DMS114 treated with DMSO at 0.1 percent for 48 hours (cell line): ENCODE measurements around the gene CHDH.

Experiments used
- DNase-seq: peaks from one replicate; lab custom pipeline; 2025; ENCODE audit not compliant: unreplicated experiment; lab: John Stamatoyannopoulos, UW

CHDH gene

DNA sequence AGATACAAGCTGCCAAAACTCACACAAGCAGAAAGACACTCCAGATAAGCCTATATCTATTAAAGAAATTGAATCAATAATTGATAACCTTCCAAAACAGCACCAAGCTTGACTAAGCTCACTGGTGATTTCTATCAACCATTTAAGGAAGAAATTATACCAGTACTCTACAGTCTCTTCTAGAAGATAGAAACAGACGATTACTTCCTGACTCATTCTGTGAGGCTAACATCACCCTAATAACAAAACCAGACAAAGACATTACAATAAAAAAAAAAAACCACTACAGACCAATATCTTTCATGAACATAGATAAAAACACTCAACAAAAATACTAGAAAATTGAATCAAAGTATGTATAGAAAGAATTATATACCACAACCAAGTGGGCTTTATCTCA lies 20.2 kb downstream of the CHDH start:
- DNase-seq, result no peak

- no peak for DNase-seq
Observed at GRCh38 chr3:53824795-53825194, 21.4 kb downstream of the CHDH start.

GRCh38 chr3:53823956-53824657 lies 22.1 kb downstream of the CHDH start:
- no peak for DNase-seq

DNA sequence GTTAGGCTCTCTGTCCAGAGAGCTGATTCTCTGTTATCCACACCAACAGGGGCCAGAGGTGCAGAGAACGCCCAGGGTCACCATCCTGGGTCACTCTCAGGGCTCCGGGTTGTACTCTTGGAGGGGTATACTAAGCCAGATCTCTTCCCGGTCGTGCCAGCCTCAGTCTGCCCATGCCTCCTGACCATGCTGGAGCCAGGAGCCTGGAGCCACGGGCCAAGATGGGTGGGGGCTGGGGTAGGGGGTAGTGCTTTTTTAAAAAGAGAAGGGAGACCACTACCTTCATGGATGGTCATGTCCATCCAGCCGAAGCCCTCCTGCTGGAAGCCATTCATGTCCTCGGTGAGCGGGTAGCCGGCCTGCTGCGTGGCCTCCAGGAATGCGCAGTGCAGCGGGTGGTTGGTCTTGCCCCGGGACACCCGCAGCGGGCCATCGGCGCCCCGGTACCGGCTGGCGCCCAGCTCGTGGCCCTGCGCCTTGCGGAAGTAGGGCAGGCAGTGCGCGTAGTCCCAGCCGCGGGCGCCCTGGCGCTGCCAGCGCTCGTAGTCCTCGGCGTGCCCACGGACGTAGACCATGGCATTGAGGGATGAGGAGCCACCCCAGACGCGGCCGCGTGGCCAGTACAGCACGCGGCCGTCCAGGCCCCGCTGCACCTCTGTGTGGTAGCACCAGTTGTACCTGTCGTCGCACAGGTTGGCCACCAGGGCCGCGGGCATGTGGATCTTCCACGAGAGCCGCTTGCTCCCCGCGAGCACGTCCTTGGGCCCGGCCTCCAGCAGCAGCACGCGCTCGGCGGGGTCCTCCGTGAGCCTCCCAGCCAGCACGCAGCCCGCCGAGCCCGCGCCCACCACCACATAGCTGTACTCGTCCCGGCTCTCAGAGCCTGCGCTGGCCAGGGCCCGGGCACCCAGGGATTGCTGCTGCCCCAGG lies 22.9 kb downstream of the CHDH start:
- DNase-seq, result no peak

DNA sequence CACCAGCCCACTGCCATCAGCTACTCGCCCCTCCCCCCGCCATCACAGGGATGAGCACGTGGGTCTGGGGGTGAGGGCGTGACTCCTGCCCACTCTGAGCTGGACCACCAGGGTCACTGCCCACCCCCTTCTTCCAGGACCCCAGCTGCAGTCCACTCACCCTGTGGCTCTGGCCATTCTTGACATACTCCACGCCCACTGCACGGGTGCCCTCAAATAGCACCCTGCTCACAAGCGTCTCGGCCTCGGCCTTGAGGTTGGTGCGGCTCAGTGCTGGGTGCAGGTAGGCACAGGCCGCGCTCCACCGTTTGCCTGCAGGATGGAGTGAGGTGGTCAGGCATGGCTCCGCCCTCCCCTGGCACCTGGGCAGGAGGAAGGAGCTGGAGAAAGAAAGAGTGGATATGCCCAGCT lies 23.9 kb downstream of the CHDH start:
- DNase-seq, result no peak

DNA sequence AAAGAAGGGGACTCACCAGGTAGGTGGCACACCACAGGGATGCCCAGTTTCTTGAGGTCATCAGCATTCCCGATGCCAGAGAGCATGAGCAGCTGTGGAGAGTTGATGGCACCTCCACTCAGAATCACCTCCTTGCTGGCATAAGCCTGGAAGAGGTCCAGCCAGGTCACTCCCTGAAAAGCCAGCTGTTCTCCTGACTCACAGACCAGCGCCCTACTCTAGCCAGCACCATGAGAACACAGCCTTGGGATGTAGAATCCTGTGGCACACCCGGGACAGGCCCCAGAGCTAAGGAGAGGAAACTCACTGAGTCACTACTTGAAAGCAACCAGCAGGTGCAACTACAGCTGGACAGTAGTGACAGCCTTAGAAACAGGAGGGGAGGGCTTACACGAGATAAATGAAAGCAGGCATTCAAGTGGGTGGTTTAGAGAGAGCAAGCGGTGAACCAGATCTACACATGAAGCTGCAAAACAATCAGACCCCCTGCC lies 24.5 kb downstream of the CHDH start:
- DNase-seq, result no peak

GRCh38 chr3:53820756-53821580 lies 25.3 kb downstream of the CHDH start:
- DNase-seq, result no peak

DNA sequence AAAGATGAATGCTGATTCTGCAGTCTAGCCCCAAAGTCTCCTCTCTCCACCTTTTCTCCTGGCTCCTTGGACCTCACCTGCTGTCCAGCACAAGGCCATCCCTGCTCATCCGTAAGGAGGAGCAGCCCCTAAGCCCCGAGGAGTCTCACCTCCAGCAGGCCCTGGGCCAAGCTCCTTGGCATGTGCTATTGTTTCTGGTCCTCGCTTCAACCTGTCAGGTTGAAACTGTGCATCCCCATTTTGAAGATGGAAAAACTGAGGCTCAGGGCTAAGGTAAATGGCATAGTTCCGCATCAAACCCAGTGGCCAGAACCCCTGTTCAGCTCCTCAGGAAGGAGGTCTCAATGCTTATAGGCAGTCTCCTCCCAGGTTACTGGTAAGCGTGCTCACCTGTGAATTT lies 26.1 kb downstream of the CHDH start:
- DNase-seq, result no peak

DNA sequence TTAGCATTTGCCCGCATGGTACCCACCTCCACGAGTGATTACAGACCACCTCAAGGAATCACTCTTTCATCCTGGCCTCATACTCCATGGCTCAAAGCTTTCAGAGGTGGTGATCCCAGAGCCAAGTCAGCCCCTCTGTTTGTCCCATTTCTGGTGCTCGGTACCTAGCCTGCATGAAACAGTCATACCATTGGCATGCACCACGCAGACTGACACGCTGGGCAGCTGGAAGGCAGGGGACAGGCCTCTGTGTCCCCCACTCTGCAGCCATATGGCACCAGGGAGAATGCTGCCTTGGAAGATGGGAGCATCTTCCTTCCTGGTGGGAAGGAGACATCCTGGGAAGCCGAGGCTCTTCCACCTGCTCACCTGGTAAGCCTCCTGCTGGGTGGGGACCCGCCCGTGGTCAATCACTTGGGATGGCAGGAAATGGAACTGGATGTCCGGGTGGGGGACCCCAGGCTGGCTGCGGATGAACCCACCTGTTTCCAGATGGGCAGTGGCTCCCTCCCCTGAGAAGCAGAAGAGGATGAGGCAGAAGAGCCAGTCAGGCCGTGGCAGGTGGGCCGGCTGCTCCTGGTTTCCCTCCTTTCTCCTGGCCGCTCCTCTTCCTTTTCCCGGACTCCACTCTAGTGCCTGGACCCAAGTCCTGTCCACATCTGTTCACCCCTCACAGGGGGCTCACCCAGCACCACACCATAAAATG lies 26.9 kb downstream of the CHDH start:
- DNase-seq, result no peak

- DNase-seq, result no peak
Observed at GRCh38 chr3:53818221-53819162, 27.7 kb downstream of the CHDH start.

DNA sequence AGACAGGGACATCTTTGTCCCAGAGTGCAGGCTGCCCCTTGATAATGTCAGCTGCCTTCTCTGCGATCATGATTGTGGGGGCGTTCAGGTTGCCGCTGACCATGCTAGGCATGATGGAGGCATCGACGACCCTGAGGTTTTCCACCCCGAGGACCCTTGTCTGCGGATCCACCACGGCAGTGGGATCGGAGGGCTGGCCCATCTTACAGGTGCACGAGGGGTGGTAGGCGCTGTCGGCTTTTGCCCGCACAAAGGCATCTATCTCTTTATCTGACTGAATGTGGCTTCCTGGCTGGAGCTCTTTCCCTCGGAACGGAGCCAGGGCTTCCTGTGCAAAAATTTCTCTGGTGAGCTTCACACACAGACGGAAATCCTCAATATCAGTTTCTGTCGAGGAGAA lies 28.4 kb downstream of the CHDH start:
- no peak for DNase-seq

- no peak for DNase-seq
Observed at GRCh38 chr3:53817211-53817610, 29.0 kb downstream of the CHDH start.

GRCh38 chr3:53816425-53816824 lies 29.8 kb downstream of the CHDH start:
- no peak for DNase-seq

- DNase-seq, result no peak
Observed at GRCh38 chr3:53815651-53816050, 30.6 kb downstream of the CHDH start.

DNA sequence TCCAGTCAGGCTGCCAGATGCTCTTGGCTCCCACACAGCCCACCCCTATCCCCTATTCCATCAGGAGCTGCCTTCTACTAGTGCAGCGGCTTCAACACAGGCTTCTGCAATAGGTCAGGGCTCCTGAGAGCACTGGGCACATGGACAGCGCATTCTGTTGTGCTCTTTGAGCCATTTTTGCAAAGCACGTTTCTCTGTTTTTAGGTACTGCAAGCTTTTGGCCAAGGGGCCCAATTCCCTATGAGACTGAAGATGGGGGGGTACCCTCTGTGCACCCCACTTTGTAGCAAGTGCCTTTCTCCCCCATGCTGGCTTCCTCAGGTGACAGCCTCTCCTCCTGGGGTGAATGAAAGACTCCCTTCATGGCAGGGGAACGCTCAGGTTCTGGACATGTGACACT lies 31.2 kb downstream of the CHDH start:
- DNase-seq, result no peak

GRCh38 chr3:53813876-53814275 lies 32.3 kb downstream of the CHDH start:
- no peak for DNase-seq

DNA sequence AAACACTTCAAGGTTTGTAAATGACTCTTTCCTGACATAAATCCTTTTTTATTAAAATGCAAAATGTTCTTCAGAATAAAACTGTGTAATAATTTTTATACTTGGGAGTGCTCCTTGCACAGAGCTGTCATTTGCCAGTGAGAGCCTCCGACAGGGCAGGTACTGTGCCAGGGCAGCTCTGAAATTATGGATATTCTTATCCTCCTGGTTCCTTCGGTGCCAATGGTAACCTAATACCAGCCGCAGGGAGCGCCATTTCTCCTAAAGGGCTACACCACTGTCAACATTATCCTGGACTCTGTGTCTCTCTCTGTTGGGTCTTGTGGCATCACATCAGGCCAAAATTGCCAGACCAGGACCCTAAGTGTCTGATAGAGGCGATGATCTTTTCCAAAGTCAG lies 33.0 kb downstream of the CHDH start:
- no peak for DNase-seq

DNA sequence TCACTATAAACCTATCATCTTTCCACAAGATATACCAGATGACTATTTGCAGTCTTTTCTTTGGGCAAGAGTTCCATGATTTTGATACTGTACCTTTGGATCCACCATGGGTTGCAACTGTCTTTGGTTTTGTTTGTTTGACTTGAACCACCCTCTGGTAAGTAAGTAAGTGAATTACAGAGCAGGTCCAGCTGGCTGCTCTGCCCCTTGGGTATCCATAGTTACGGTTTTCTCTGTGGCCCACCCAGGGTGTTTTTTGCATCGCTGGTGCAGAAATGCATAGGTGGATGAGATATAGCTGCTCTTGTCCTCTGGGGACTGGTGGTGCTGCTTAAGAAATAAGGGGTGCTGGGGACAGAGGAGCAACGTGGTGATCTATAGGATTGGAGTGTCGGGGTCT lies 33.8 kb downstream of the CHDH start:
- no peak for DNase-seq

- no peak for DNase-seq
Observed at GRCh38 chr3:53811143-53811927, 34.9 kb downstream of the CHDH start.
